GM12878 (cell line): ENCODE data around the gene PKP4. TPM values are rescaled to one million over a fixed set of nuclear protein-coding genes. Genes with fewer than 3 reads are reported as not detected.

Experiments used
- ATAC-seq: fragments of 200-7000 bp; cut with Tn5 transposase; 3 replicates; pipeline ENCODE4 v1.9.1; 2020; ENCODE audit warnings: mild to moderate bottlenecking, moderate library complexity
- BruUV-seq: library from RNA; stranded (reverse); fragments of 400-500 nt; replicated peaks from 2 replicates; lab custom pipeline; 2021; lab: Mats Ljungman, UMichigan
- CTCF ChIA-PET: fragments of 300-600 bp; sonication (Branson Sonifier 250); formaldehyde crosslinking; extraction: SDS; loops from one replicate; lab custom pipeline; 2021; ENCODE audit warnings: inconsistent platforms; lab: Yijun Ruan, JAX
- POLR2A ChIA-PET: fragments of 350-600 bp; formaldehyde crosslinking; extraction: SDS; loops from one replicate; lab custom pipeline; 2021; ENCODE audit warnings: inconsistent platforms; lab: Charles Lee
- RAD21 ChIA-PET: fragments of 300-600 bp; sonication (Branson Sonifier 250); formaldehyde crosslinking; loops from one replicate; lab custom pipeline; 2023; ENCODE audit warnings: antibody characterized with exemption; ENCODE audit not compliant: unreplicated experiment; lab: Charles Lee
- SMC1A ChIA-PET: fragments of 300-600 bp; sonication (Branson Sonifier 250); formaldehyde crosslinking; loops from one replicate; lab custom pipeline; 2023; ENCODE audit not compliant: unreplicated experiment, uncharacterized antibody; lab: Charles Lee
- DNase-seq: peaks from one replicate; pipeline ENCODE4 v3.0.0-alpha.2; 2011; ENCODE audit warnings: low read depth, low spot score
- FAIRE-seq: peaks from 3 replicates; lab custom pipeline; 2011; peaks lifted over from hg19 to GRCh38; lab: Jason Lieb, UNC
- H2AFZ ChIP-seq: 2 replicates; pipeline ENCODE4 v1.6.0; 2011; ENCODE audit warnings: low read depth, low read length, control low read depth; ENCODE audit not compliant: control insufficient read depth
- H3K27ac ChIP-seq: 2 replicates; pipeline ENCODE4 v1.5.1; 2011; ENCODE audit warnings: control low read depth; ENCODE audit not compliant: control insufficient read depth, insufficient read depth
- H3K27me3 ChIP-seq, 2 experiments: replicated peaks in 1 of 2; 2 replicates each; pipeline versions ENCODE4 v1.6.0 to v1.6.1; 2011; ENCODE audit warnings: low read length in 1 of 2; ENCODE audit not compliant: control insufficient read depth in 2 of 2, insufficient read depth in 2 of 2
- H3K36me3 ChIP-seq, 2 experiments: 2 replicates each; pipeline ENCODE4 v1.5.1; 2011; ENCODE audit warnings: low read length in 1 of 2; ENCODE audit not compliant: control insufficient read depth in 2 of 2, insufficient read depth in 2 of 2
- H3K4me1 ChIP-seq: 2 replicates; pipeline ENCODE4 v1.6.1; 2011; ENCODE audit warnings: mild to moderate bottlenecking, low read length, moderate library complexity, mixed read lengths; ENCODE audit not compliant: control insufficient read depth, insufficient read depth
- H3K4me2 ChIP-seq: 2 replicates; pipeline ENCODE4 v1.6.0; 2011; ENCODE audit warnings: control low read depth; ENCODE audit not compliant: control insufficient read depth, insufficient read depth
- H3K4me3 ChIP-seq: fragments of 200-600 bp; sonication (generic); 2 replicates; pipeline ENCODE4 v1.5.1; 2016
- H3K79me2 ChIP-seq: 2 replicates; pipeline ENCODE4 v1.6.0; 2011; ENCODE audit warnings: low read length; ENCODE audit not compliant: control insufficient read depth, insufficient read depth
- H3K9ac ChIP-seq: 2 replicates; pipeline ENCODE4 v1.8.0; 2011; ENCODE audit warnings: low read length, control low read depth, mixed read lengths; ENCODE audit not compliant: control insufficient read depth, insufficient read depth
- H3K9me3 ChIP-seq: replicated peaks from 3 replicates; pipeline ENCODE4 v1.5.1; 2011; ENCODE audit warnings: mild to moderate bottlenecking, low read length; ENCODE audit not compliant: control insufficient read depth, insufficient read depth
- H4K20me1 ChIP-seq: 2 replicates; pipeline ENCODE4 v1.6.0; 2011; ENCODE audit not compliant: control insufficient read depth, insufficient read depth
- CREM ChIP-seq: IDR thresholded peaks from 2 replicates; pipeline ENCODE4 v1.6.1; 2014; ENCODE audit warnings: antibody characterized with exemption, low read depth
- DPF2 ChIP-seq: fragments of 450-650 bp; IDR thresholded peaks from 2 replicates; pipeline ENCODE4 v1.6.1; 2017; ENCODE audit warnings: mild to moderate bottlenecking
- ESRRA ChIP-seq: IDR thresholded peaks from 2 replicates; pipeline ENCODE4 v1.6.1; 2012; ENCODE audit warnings: mild to moderate bottlenecking, low read length, improper control_type of control experiment
- IKZF2 ChIP-seq, 2 experiments: fragments of 450-650 bp; IDR thresholded peaks; 2 replicates each; pipeline ENCODE4 v1.6.1; 2017; ENCODE audit warnings: mild to moderate bottlenecking in 2 of 2, moderate library complexity in 2 of 2
- MYC ChIP-seq: IDR thresholded peaks from 2 replicates; pipeline ENCODE4 v1.6.1; 2011; ENCODE audit warnings: mild to moderate bottlenecking, low read length, moderate library complexity, inconsistent platforms; ENCODE audit not compliant: insufficient read depth, insufficient replicate concordance, insufficient read length, severe bottlenecking
- PAX8 ChIP-seq: fragments of 450-650 bp; IDR thresholded peaks from 2 replicates; pipeline ENCODE4 v1.6.1; 2017; ENCODE audit warnings: mild to moderate bottlenecking, moderate library complexity
- RELA ChIP-seq: fragments of 450-650 bp; IDR thresholded peaks from 2 replicates; pipeline ENCODE4 v1.8.0; 2014; ENCODE audit warnings: borderline replicate concordance; ENCODE audit not compliant: partially characterized antibody
- SREBF2 ChIP-seq: IDR thresholded peaks from 2 replicates; pipeline ENCODE4 v1.6.1; 2012; ENCODE audit warnings: mild to moderate bottlenecking, low read length
- STAT1 ChIP-seq: fragments of 450-650 bp; conservative IDR thresholded peaks from 2 replicates; pipeline ENCODE4 v1.6.1; 2014; ENCODE audit warnings: antibody characterized with exemption, mild to moderate bottlenecking
- TBL1XR1 ChIP-seq: IDR thresholded peaks from 2 replicates; pipeline ENCODE4 v1.6.1; 2012; ENCODE audit warnings: low read depth, low read length, improper control_type of control experiment
- TCF7 ChIP-seq: IDR thresholded peaks from 2 replicates; pipeline ENCODE4 v1.6.1; 2014; ENCODE audit warnings: antibody characterized with exemption, borderline replicate concordance
- ZNF24 ChIP-seq: fragments of 450-650 bp; IDR thresholded peaks from 2 replicates; pipeline ENCODE4 v1.6.1; 2017; ENCODE audit warnings: antibody characterized with exemption, mild to moderate bottlenecking
- ZZZ3 ChIP-seq: IDR thresholded peaks from 2 replicates; pipeline ENCODE4 v1.6.1; 2011; ENCODE audit warnings: low read depth; ENCODE audit not compliant: control insufficient read depth, insufficient read length
- WGBS: methylation state at CpG from one replicate; pipeline ENCODE4 v1.1.6; 2016; ENCODE audit warnings: low lambda C conversion rate; ENCODE audit not compliant: insufficient replicate concordance, insufficient coverage; ENCODE audit errors: missing lambda C conversion rate; 5-methylcytosine and 5-hydroxymethylcytosine counted together
- in situ Hi-C: fragments of 300-500 bp; cut with MboI; formaldehyde crosslinking; loops from 9 replicates; pipeline ENCODE4 v1.14.3; 2018; ENCODE audit warnings: mixed read lengths
- intact Hi-C: fragments of 100-400 bp; cut with micrococcal nuclease; formaldehyde crosslinking; loops from one replicate; pipeline ENCODE4 v1.14.2; 2022; ENCODE audit not compliant: unreplicated experiment
- polyA plus RNA-seq, 11 experiments: library from polyadenylated mRNA; depleted of rRNA in 4 of 11; unstranded in 6 of 11; stranded (reverse) in 5 of 11; fragments of >200 nt; fragmentation: Nextera tagmentation in 4 of 11; fragmentation: Illumina TruSeq in 1 of 11; extraction: Ambion mirVana in 4 of 11; extraction: Trizol in 1 of 11; gene quantifications; 1 replicate in 1 of 11; 2 replicates in 10 of 11; pipeline versions ENCODE4 v1.2.1 to v1.2.3, GENCODE V29; 2011 to 2016; ENCODE audit warnings: inconsistent platforms in 2 of 11, missing spikeins in 2 of 11, low read depth in 1 of 11
- total RNA-seq, 4 experiments: library from RNA; depleted of rRNA in 3 of 4; stranded (reverse); fragments of >200 nt in 3 of 4; fragmentation: Illumina TruSeq in 1 of 4; extraction: Trizol in 1 of 4; gene quantifications; 2 replicates each; pipeline versions ENCODE4 v1.2.1 to v1.2.3, GENCODE V29; 2013 to 2021
- TF ChIP-seq, protein P1 (sequence below): fragments of 450-650 bp; IDR thresholded peaks from 2 replicates; pipeline ENCODE4 v1.6.1; 2017; ENCODE audit warnings: mild to moderate bottlenecking, low read depth, inconsistent platforms; ENCODE audit not compliant: poor library complexity, severe bottlenecking
- TF ChIP-seq, protein P2 (sequence below): fragments of 450-650 bp; IDR thresholded peaks from 2 replicates; pipeline ENCODE4 v1.6.1; 2017; ENCODE audit warnings: low read depth, mild to moderate bottlenecking, moderate library complexity
- TF ChIP-seq, protein P3 (sequence below): fragments of 150-350 bp; IDR thresholded peaks from 2 replicates; pipeline ENCODE4 v1.6.1; 2014; ENCODE audit warnings: mild to moderate bottlenecking, low read depth, low read length

The PKP4 gene
- total and polyA plus RNA-seq, 10 of the 15 experiments (the other 5 are each of a cell fraction or from before 2014, with no cell fraction given) = 4.8 to 35.8 (median 17.7) TPM

DNA sequence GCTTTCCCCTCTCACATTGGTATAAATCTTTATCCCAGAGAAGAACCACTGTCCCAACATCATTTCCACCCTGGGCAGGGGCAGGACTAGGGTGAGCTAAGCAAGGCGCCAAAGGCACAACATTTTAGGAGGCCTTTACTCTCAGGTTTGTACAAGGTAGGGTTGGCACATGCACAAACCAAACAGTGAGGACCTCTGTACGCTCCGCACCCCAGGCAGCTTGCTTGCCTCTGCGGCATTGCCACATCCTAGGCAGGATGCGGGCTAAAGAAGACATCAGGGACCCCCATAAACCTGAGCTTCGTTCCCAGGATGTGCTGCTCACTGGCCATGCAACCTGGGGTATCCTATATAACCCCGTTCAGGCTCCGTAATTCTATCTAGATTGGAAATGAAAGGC is 210.2 kb downstream of the PKP4 start (continued):
- TF ChIP-seq, protein P1, sequence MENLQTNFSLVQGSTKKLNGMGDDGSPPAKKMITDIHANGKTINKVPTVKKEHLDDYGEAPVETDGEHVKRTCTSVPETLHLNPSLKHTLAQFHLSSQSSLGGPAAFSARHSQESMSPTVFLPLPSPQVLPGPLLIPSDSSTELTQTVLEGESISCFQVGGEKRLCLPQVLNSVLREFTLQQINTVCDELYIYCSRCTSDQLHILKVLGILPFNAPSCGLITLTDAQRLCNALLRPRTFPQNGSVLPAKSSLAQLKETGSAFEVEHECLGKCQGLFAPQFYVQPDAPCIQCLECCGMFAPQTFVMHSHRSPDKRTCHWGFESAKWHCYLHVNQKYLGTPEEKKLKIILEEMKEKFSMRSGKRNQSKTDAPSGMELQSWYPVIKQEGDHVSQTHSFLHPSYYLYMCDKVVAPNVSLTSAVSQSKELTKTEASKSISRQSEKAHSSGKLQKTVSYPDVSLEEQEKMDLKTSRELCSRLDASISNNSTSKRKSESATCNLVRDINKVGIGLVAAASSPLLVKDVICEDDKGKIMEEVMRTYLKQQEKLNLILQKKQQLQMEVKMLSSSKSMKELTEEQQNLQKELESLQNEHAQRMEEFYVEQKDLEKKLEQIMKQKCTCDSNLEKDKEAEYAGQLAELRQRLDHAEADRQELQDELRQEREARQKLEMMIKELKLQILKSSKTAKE = no peak
- TF ChIP-seq TCF7 (no peak), ZNF24 (no peak), SREBF2 (no peak), MYC (no peak)

DNA sequence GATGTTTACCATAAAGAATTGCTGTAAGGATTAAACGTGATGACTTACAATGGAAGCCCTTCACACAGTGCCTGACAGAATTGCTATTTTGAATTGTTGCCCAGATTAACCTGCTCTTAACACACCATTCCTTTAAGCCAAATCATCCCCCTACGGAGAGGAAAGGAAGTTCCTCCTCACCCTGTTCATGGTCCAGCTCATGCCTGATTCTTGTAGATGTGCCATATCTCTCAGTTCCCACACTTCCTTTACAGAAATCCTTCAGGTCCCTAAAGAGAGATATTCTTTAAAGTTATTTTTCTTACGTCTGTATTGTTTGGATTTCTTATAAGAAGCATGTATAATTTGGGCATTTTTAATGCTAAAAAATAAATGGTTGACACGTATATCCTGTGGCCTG is 210.8 kb downstream of the PKP4 start:
- Histone ChIP-seq H4K20me1 (no peaks in the 10 kb centered on the region), H3K9me3 (no peaks in the 10 kb centered on the region), H3K36me3 (peaks cover 0 to 2% of the 10 kb centered on the region in 2 experiments; a peak in 1 of 4 replicates), H3K27me3 (no peaks in the 10 kb centered on the region), H3K79me2 (no peaks in the 10 kb centered on the region), H2AFZ (no peak overlapping the region), H3K4me3 (no peak overlapping the region), H3K4me2 (no peak overlapping the region), H3K27ac (no peak overlapping the region), H3K4me1 (no peaks in the 10 kb centered on the region), H3K9ac (no peak overlapping the region)
- RAD21 ChIA-PET = no interaction called here
- BruUV-seq = no TSS peak
- in situ Hi-C loops (no loop called here), intact Hi-C loops (no loop called here)
- SMC1A ChIA-PET = no interaction called here
- no peak for DNase-seq
- no peak for FAIRE-seq
- POLR2A ChIA-PET = no interaction called here
- no peak for ATAC-seq
- CTCF ChIA-PET = interaction anchor here (1.3 kb wide), 1 partner anchor 22 kb away, joined by 3 read pairs; no protein-coding TSS in a partner anchor
- TF ChIP-seq RELA (no peak), TBL1XR1 (no peak), CREM (no peak), STAT1 (no peak), ESRRA (no peak), ZZZ3 (no peak), DPF2 (no peak), IKZF2 (IDR thresholded peaks at IDR 0.05) (no peak), PAX8 (no peak)
- TF ChIP-seq, protein P2, sequence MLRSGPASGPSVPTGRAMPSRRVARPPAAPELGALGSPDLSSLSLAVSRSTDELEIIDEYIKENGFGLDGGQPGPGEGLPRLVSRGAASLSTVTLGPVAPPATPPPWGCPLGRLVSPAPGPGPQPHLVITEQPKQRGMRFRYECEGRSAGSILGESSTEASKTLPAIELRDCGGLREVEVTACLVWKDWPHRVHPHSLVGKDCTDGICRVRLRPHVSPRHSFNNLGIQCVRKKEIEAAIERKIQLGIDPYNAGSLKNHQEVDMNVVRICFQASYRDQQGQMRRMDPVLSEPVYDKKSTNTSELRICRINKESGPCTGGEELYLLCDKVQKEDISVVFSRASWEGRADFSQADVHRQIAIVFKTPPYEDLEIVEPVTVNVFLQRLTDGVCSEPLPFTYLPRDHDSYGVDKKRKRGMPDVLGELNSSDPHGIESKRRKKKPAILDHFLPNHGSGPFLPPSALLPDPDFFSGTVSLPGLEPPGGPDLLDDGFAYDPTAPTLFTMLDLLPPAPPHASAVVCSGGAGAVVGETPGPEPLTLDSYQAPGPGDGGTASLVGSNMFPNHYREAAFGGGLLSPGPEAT = no peak
- TF ChIP-seq, protein P3, sequence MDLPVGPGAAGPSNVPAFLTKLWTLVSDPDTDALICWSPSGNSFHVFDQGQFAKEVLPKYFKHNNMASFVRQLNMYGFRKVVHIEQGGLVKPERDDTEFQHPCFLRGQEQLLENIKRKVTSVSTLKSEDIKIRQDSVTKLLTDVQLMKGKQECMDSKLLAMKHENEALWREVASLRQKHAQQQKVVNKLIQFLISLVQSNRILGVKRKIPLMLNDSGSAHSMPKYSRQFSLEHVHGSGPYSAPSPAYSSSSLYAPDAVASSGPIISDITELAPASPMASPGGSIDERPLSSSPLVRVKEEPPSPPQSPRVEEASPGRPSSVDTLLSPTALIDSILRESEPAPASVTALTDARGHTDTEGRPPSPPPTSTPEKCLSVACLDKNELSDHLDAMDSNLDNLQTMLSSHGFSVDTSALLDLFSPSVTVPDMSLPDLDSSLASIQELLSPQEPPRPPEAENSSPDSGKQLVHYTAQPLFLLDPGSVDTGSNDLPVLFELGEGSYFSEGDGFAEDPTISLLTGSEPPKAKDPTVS = no peak
- 71% methylated on average over 4 of the region's 4 CpGs for WGBS
